Measurements from ENCODE around the gene PDZK1. TPM values are rescaled to one million over a fixed set of nuclear protein-coding genes. Genes with fewer than 3 reads are reported as not detected.

PDZK1 gene
- total RNA-seq, 1 experiment from 2014 or later, result 3.4 TPM

DNA sequence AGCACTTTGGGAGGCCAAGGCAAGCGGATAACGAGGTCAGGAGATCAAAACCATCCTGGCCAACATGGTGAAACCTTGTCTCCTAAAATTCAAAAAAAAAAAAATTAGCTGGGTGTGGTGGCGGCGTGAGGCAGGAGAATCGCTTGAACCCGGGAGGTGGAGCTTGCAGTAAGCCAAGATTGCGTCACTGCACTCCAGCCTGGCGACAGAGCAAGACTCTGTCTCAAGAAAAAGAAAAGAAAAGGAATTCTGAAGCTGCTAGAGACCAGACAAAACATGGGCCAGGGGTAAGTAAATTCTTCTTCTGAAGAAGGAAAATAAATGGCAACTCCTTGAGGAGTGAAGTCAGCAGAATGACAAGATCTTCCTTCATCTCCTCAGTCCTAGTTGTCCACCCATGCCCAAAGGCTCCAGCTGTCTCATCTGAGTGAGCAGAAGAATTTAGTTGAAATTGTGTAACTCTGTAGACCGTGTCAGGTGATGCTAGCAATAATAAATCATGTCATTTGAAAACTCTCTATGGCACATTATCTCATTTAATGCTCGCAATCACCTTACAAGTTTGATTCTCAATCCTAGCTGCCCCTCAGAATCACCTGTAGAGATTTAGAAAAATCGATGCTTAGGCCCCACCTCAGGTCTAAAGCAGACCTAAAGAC is 14.3 kb downstream of the PDZK1 start:
- Histone ChIP-seq H3K4me2 (no peak overlapping the region), H3K79me2 (ENCODE audit: low read depth) (no peaks in the 10 kb centered on the region), H3F3A (ENCODE audit: insufficient read depth, low read depth) (no peaks in the 10 kb centered on the region), H3K9me3 (ENCODE audit: insufficient read depth, low read depth) (no peaks in the 10 kb centered on the region), H3K4me1 (replicated peaks; ENCODE audit: insufficient read depth) (peaks cover 7% of the 10 kb centered on the region; the same call in 1 of the 2 replicates), H3K36me3 (ENCODE audit: low read depth) (no peaks in the 10 kb centered on the region), H3K9me2 (ENCODE audit: insufficient read depth) (no peaks in the 10 kb centered on the region), H2AFZ (no peak overlapping the region), H3K27me3 (ENCODE audit: insufficient read depth, low read depth) (no peaks in the 10 kb centered on the region), H3K4me3 (no peak overlapping the region), H4K20me1 (ENCODE audit: insufficient read depth) (no peaks in the 10 kb centered on the region), H3K27ac (no peak overlapping the region)
- intact Hi-C loops (cut with micrococcal nuclease; ENCODE audit: unreplicated experiment), result no loop called here
- ChIA-PET POLR2A (ENCODE audit: unreplicated experiment) (no interaction called here), CTCF (no interaction called here)
- BruUV-seq (replicated peaks), result no TSS peak
- DNase-seq, result no peak
- TF ChIP-seq EZH2 (IDR thresholded peaks at IDR 0.05; ENCODE audit: low read depth), result no peak
- TF ChIP-seq, protein P1, sequence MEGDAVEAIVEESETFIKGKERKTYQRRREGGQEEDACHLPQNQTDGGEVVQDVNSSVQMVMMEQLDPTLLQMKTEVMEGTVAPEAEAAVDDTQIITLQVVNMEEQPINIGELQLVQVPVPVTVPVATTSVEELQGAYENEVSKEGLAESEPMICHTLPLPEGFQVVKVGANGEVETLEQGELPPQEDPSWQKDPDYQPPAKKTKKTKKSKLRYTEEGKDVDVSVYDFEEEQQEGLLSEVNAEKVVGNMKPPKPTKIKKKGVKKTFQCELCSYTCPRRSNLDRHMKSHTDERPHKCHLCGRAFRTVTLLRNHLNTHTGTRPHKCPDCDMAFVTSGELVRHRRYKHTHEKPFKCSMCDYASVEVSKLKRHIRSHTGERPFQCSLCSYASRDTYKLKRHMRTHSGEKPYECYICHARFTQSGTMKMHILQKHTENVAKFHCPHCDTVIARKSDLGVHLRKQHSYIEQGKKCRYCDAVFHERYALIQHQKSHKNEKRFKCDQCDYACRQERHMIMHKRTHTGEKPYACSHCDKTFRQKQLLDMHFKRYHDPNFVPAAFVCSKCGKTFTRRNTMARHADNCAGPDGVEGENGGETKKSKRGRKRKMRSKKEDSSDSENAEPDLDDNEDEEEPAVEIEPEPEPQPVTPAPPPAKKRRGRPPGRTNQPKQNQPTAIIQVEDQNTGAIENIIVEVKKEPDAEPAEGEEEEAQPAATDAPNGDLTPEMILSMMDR (conservative IDR thresholded peaks at IDR 0.05), result no peak

DNA sequence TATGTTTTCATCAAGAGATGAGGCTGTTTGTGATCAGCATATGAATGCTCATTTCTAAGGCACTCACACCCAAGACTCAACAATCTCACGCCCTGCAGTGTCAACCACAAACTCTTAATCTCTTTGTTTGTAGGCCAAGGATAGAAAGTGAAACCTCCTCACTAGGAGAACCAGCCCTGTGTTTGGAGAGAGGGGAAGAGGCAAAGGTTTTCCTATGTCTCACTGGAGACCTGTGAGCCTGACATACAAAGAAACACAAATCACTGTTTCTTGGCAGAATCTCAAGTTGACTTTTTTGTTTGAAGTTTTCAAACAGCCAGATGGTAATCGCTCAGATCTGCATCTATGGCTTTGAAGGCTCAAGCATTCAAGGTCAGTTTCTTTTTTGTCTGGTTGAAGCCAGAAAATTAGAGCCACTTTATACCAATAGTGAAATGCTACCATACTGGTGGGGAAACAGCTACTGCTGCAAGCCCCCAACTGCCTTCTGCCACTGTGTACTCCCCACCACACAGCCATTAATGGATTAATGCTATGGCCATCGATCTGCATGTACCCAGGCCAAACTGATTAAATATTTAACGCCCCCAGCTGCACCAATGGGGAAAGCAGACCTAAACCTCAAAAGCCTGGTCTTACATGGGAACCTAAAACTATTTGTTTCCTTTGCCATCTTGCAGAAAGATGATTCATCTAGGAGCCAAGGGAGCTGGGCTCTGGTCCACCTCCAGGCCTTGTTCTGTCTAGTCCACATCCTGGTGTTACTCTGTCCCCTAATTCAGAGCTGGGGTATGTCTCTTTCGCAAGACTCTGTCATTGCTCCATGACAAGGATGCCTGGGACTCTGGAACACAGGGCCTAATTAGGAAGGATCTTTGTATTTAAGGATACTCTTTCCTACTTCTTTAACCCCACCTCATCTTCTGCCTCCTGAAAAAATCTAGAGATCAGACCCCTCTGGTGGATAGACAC is 16.3 kb downstream of the PDZK1 start:
- Histone ChIP-seq H3K4me2 (peak overlapping the region; percentile 30), H4K20me1 (ENCODE audit: insufficient read depth) (no peaks in the 10 kb centered on the region), H3F3A (ENCODE audit: insufficient read depth, low read depth) (no peaks in the 10 kb centered on the region), H3K27ac (no peak overlapping the region), H3K9me2 (ENCODE audit: insufficient read depth) (no peaks in the 10 kb centered on the region), H3K4me1 (replicated peaks; ENCODE audit: insufficient read depth) (peaks cover 7% of the 10 kb centered on the region; the same call in 1 of the 2 replicates), H2AFZ (no peak overlapping the region), H3K27me3 (ENCODE audit: insufficient read depth, low read depth) (no peaks in the 10 kb centered on the region), H3K79me2 (ENCODE audit: low read depth) (no peaks in the 10 kb centered on the region), H3K36me3 (ENCODE audit: low read depth) (no peaks in the 10 kb centered on the region), H3K9me3 (ENCODE audit: insufficient read depth, low read depth) (no peaks in the 10 kb centered on the region), H3K4me3 (no peak overlapping the region)
- ChIA-PET POLR2A (ENCODE audit: unreplicated experiment) (no interaction called here), CTCF (no interaction called here)
- TF ChIP-seq, protein P1 (conservative IDR thresholded peaks at IDR 0.05), result no peak
- no peak for TF ChIP-seq EZH2 (IDR thresholded peaks at IDR 0.05; ENCODE audit: low read depth)
- DNase-seq, result peak in 1 of 2 experiments; percentile 45
- intact Hi-C loops (cut with micrococcal nuclease; ENCODE audit: unreplicated experiment), result no loop called here
- no TSS peak for BruUV-seq (replicated peaks)

DNA sequence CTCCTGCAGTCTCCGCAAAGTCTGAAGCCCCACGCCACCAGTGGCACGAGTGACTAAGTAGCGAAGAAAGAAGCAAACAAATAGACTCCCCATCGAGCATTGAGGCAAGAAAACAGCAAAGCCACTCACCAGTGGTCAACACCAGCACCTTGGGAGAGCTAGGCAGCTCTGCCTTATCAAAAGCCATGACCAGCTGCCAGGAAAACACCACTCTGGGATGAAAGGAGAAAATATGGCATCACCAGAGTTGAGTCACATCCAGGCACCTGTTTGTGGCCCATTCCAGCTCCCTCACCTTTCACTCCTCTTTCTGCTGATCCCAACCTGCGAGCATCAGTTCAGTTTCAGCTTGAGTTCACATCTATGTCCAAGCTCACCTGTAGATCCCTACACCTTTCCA is 17.2 kb downstream of the PDZK1 start:
- no TSS peak for BruUV-seq (replicated peaks)
- Histone ChIP-seq H3K4me3 (no peak overlapping the region), H3K27ac (no peak overlapping the region), H3K4me2 (no peak overlapping the region), H3K27me3 (ENCODE audit: insufficient read depth, low read depth) (no peaks in the 10 kb centered on the region), H3K4me1 (replicated peaks; ENCODE audit: insufficient read depth) (peaks cover 7% of the 10 kb centered on the region; the same call in 1 of the 2 replicates), H3K36me3 (ENCODE audit: low read depth) (no peaks in the 10 kb centered on the region), H3K79me2 (ENCODE audit: low read depth) (no peaks in the 10 kb centered on the region), H3K9me2 (ENCODE audit: insufficient read depth) (no peaks in the 10 kb centered on the region), H4K20me1 (ENCODE audit: insufficient read depth) (no peaks in the 10 kb centered on the region), H3K9me3 (ENCODE audit: insufficient read depth, low read depth) (no peaks in the 10 kb centered on the region), H3F3A (ENCODE audit: insufficient read depth, low read depth) (no peaks in the 10 kb centered on the region), H2AFZ (no peak overlapping the region)
- intact Hi-C loops (cut with micrococcal nuclease; ENCODE audit: unreplicated experiment), result no loop called here
- CTCF ChIA-PET, result no interaction called here
- no peak for DNase-seq
- POLR2A ChIA-PET (ENCODE audit: unreplicated experiment), result no interaction called here
- TF ChIP-seq EZH2 (IDR thresholded peaks at IDR 0.05; ENCODE audit: low read depth), result no peak
- TF ChIP-seq, protein P1 (conservative IDR thresholded peaks at IDR 0.05), result no peak

Measured in PC-9 (cell line).